PC-9 (cell line): ENCODE measurements around the gene IFNAR1. TPM values are rescaled to one million over a fixed set of nuclear protein-coding genes. Genes with fewer than 3 reads are reported as not detected.
A peak's percentile ranks its signal among the peaks of the same experiment; 100 is the strongest.

Experiments used
- BruUV-seq: library from RNA; stranded (reverse); fragments of 400-500 nt; replicated peaks from 2 replicates; lab custom pipeline; 2021; lab: Mats Ljungman, UMichigan
- CTCF ChIA-PET: fragments of 300-600 bp; sonication (Branson Sonifier 250); formaldehyde crosslinking; loops from one replicate; lab custom pipeline; 2022; ENCODE audit warnings: antibody characterized with exemption; lab: Charles Lee
- POLR2A ChIA-PET: fragments of 300-600 bp; sonication (Branson Sonifier 250); formaldehyde crosslinking; loops from one replicate; lab custom pipeline; 2022; ENCODE audit warnings: antibody characterized with exemption; ENCODE audit not compliant: unreplicated experiment; lab: Charles Lee
- DNase-seq, 2 experiments: peaks; one replicate each; pipeline versions ENCODE4 v3.0.0 to v3.0.0-alpha.2; 2015 to 2022; ENCODE audit warnings: mixed read lengths in 1 of 2
- H2AFZ ChIP-seq: fragments of 200-600 bp; sonication (generic); 2 replicates; pipeline ENCODE4 v1.8.1; 2017; ENCODE audit warnings: antibody characterized with exemption
- H3F3A ChIP-seq: fragments of 200-600 bp; sonication (generic); 2 replicates; pipeline ENCODE4 v1.8.1; 2017; ENCODE audit warnings: antibody characterized with exemption, mild to moderate bottlenecking, low read depth; ENCODE audit not compliant: insufficient read depth
- H3K27ac ChIP-seq: fragments of 200-600 bp; sonication (generic); 2 replicates; pipeline ENCODE4 v1.6.1; 2016; ENCODE audit warnings: mixed run types
- H3K27me3 ChIP-seq: fragments of 200-600 bp; sonication (generic); 2 replicates; pipeline ENCODE4 v1.6.1; 2016; ENCODE audit warnings: low read depth, mixed run types; ENCODE audit not compliant: insufficient read depth
- H3K36me3 ChIP-seq: fragments of 200-600 bp; sonication (generic); 2 replicates; pipeline ENCODE4 v1.6.1; 2016; ENCODE audit warnings: low read depth, mixed run types
- H3K4me1 ChIP-seq: fragments of 200-600 bp; sonication (generic); replicated peaks from 2 replicates; pipeline ENCODE4 v1.6.1; 2016; ENCODE audit warnings: mixed run types; ENCODE audit not compliant: insufficient read depth
- H3K4me2 ChIP-seq: fragments of 200-600 bp; sonication (generic); 2 replicates; pipeline ENCODE4 v1.6.1; 2017; ENCODE audit warnings: mixed run types
- H3K4me3 ChIP-seq: fragments of 200-600 bp; sonication (generic); 2 replicates; pipeline ENCODE4 v1.6.1; 2016; ENCODE audit warnings: mixed run types
- H3K79me2 ChIP-seq: fragments of 200-600 bp; sonication (generic); 2 replicates; pipeline ENCODE4 v1.6.1; 2017; ENCODE audit warnings: low read depth, mixed run types
- H3K9me2 ChIP-seq: fragments of 200-600 bp; sonication (generic); 2 replicates; pipeline ENCODE4 v1.8.1; 2017; ENCODE audit warnings: mild to moderate bottlenecking; ENCODE audit not compliant: insufficient read depth
- H3K9me3 ChIP-seq: fragments of 200-600 bp; sonication (generic); 2 replicates; pipeline ENCODE4 v1.8.1; 2016; ENCODE audit warnings: low read depth; ENCODE audit not compliant: insufficient read depth
- H4K20me1 ChIP-seq: fragments of 200-600 bp; sonication (generic); 2 replicates; pipeline ENCODE4 v1.8.1; 2017; ENCODE audit not compliant: insufficient read depth
- CTCF ChIP-seq: fragments of 200-600 bp; sonication (generic); conservative IDR thresholded peaks from 2 replicates; pipeline ENCODE4 v1.6.1; 2017; ENCODE audit warnings: mixed run types, antibody characterized with exemption, mild to moderate bottlenecking, moderate library complexity
- EZH2 ChIP-seq: fragments of 200-600 bp; sonication (generic); IDR thresholded peaks from 2 replicates; pipeline ENCODE4 v1.8.0; 2017; ENCODE audit warnings: antibody characterized with exemption, low read depth
- intact Hi-C: fragments of 100-400 bp; cut with micrococcal nuclease; formaldehyde crosslinking; loops from one replicate; pipeline ENCODE4 v1.10.0; 2022; ENCODE audit not compliant: unreplicated experiment
- total RNA-seq: library from RNA; stranded (reverse); gene quantifications from 2 replicates; pipeline ENCODE4 v1.2.3, GENCODE V29; 2021

IFNAR1 gene
- total RNA-seq, 1 experiment from 2014 or later = 25.5 TPM

- H3K4me1 ChIP-seq = peaks cover 24% of the 10 kb centered on the region
- no peak overlapping the region for H3K27ac ChIP-seq
- no TSS peak for BruUV-seq
- ChIA-PET CTCF (no interaction called here), POLR2A (no interaction called here)
- H3K79me2 ChIP-seq = no peaks in the 10 kb centered on the region
- no peak overlapping the region for H2AFZ ChIP-seq
- no peak overlapping the region for H3K4me3 ChIP-seq
- no peaks in the 10 kb centered on the region for H4K20me1 ChIP-seq
- TF ChIP-seq EZH2 (no peak), CTCF (no peak)
- H3K36me3 ChIP-seq = no peaks in the 10 kb centered on the region
- no peak overlapping the region for H3K4me2 ChIP-seq
- no peaks in the 10 kb centered on the region for H3K9me2 ChIP-seq
- peaks cover 27% of the 10 kb centered on the region for H3F3A ChIP-seq
- DNase-seq = no peak
- intact Hi-C loops = no loop called here
- H3K27me3 ChIP-seq = no peaks in the 10 kb centered on the region
- H3K9me3 ChIP-seq = peaks cover 4% of the 10 kb centered on the region; the same call in 1 of the 2 replicates
Observed at GRCh38 chr21:33371366-33371765, 46.6 kb downstream of the IFNAR1 start.

- no peaks in the 10 kb centered on the region for H3K36me3 ChIP-seq
- H3K4me1 ChIP-seq = peaks cover 24% of the 10 kb centered on the region
- H3K27me3 ChIP-seq = no peaks in the 10 kb centered on the region
- no peaks in the 10 kb centered on the region for H3K79me2 ChIP-seq
- DNase-seq = no peak
- intact Hi-C loops = no loop called here
- ChIA-PET CTCF (no interaction called here), POLR2A (no interaction called here)
- H2AFZ ChIP-seq = no peak overlapping the region
- no peaks in the 10 kb centered on the region for H3K9me2 ChIP-seq
- no peaks in the 10 kb centered on the region for H4K20me1 ChIP-seq
- no peaks in the 10 kb centered on the region for H3K9me3 ChIP-seq
- no peak overlapping the region for H3K4me3 ChIP-seq
- H3K4me2 ChIP-seq = no peak overlapping the region
- TF ChIP-seq EZH2 = no peak
- TF ChIP-seq CTCF = no peak
- no peak overlapping the region for H3K27ac ChIP-seq
- H3F3A ChIP-seq = peaks cover 27% of the 10 kb centered on the region
- BruUV-seq = no TSS peak
Observed at GRCh38 chr21:33372582-33372981, 47.8 kb downstream of the IFNAR1 start.

GRCh38 chr21:33373451-33373850, 48.7 kb downstream of the IFNAR1 start:
- peak; percentile 43 to 69 for DNase-seq
- ChIA-PET CTCF (interaction anchor here (0.7 kb wide), 1 partner anchor 48 kb away, joined by 4 read pairs; the partner anchor contains the start of gene IFNAR1), POLR2A (no interaction called here)
- Histone ChIP-seq H3K27me3 (no peaks in the 10 kb centered on the region), H3K4me1 (peaks cover 24% of the 10 kb centered on the region), H3K36me3 (no peaks in the 10 kb centered on the region), H3K27ac (peak overlapping the region; percentile 81), H2AFZ (no peak overlapping the region), H4K20me1 (no peaks in the 10 kb centered on the region), H3K4me2 (peak overlapping the region; percentile 57), H3K9me3 (no peaks in the 10 kb centered on the region), H3K79me2 (no peaks in the 10 kb centered on the region), H3K4me3 (no peak overlapping the region), H3K9me2 (no peaks in the 10 kb centered on the region), H3F3A (peaks cover 27% of the 10 kb centered on the region)
- intact Hi-C loops = no loop called here
- BruUV-seq = no TSS peak
- TF ChIP-seq CTCF (no peak), EZH2 (no peak)
